NCI-H526 (cell line): ENCODE results near the gene ETNK2.

Experiments
- DNase-seq, 2 experiments: peaks; one replicate each; lab custom pipeline; 2025; lab: John Stamatoyannopoulos, UW

Gene ETNK2

GRCh38 chr1:204147406-204148383 lies 4.1 kb downstream of the ETNK2 start:
- DNase-seq = no peak

- no peak for DNase-seq
These were observed 4.9 kb downstream of the ETNK2 start for GRCh38 chr1:204146965-204147364.

GRCh38 chr1:204146309-204146708 lies 5.5 kb downstream of the ETNK2 start:
- DNase-seq = no peak

- DNase-seq = no peak
These were observed 6.8 kb downstream of the ETNK2 start for GRCh38 chr1:204145033-204145504.

GRCh38 chr1:204143276-204144041 lies 8.4 kb downstream of the ETNK2 start:
- DNase-seq = no peak

GRCh38 chr1:204142032-204142974 lies 9.5 kb downstream of the ETNK2 start:
- DNase-seq = no peak

GRCh38 chr1:204141131-204141530 lies 10.7 kb downstream of the ETNK2 start:
- DNase-seq = no peak

GRCh38 chr1:204139952-204140351 lies 11.9 kb downstream of the ETNK2 start:
- no peak for DNase-seq

- DNase-seq = no peak
These were observed 12.8 kb downstream of the ETNK2 start for GRCh38 chr1:204139088-204139487.

GRCh38 chr1:204136814-204137213 lies 15.0 kb downstream of the ETNK2 start:
- DNase-seq = no peak

GRCh38 chr1:204134103-204134502 lies 17.7 kb downstream of the ETNK2 start:
- DNase-seq = no peak

- no peak for DNase-seq
These were observed 19.1 kb downstream of the ETNK2 start for GRCh38 chr1:204132718-204133117.

- no peak for DNase-seq
These were observed 19.9 kb downstream of the ETNK2 start for GRCh38 chr1:204131978-204132377.

GRCh38 chr1:204130981-204131892 lies 20.6 kb downstream of the ETNK2 start:
- no peak for DNase-seq

GRCh38 chr1:204130178-204130577 lies 21.7 kb downstream of the ETNK2 start:
- no peak for DNase-seq

- DNase-seq = peak in 1 of 2 experiments; percentile 73
These were observed 22.6 kb downstream of the ETNK2 start for GRCh38 chr1:204128964-204129896.

- no peak for DNase-seq
These were observed 23.3 kb downstream of the ETNK2 start for GRCh38 chr1:204128464-204128963.

- DNase-seq = peak in 1 of 2 experiments; percentile 66
These were observed 24.1 kb downstream of the ETNK2 start for GRCh38 chr1:204127597-204128242.

- no peak for DNase-seq
These were observed 24.9 kb downstream of the ETNK2 start for GRCh38 chr1:204126956-204127355.
